Naive B cell (primary cell): ENCODE measurements around the gene SPACA4. TPM values are rescaled to one million over a fixed set of nuclear protein-coding genes. Genes with fewer than 3 reads are reported as not detected.
A peak's percentile ranks its signal among the peaks of the same experiment; 100 is the strongest.

ENCODE experiments used
- ATAC-seq, 2 donors: fragments of 150-1000 bp; cut with Tn5 transposase; 2 replicates each; pipeline ENCODE4 v1.10.0; 2021; ENCODE audit warnings: low read depth in 2 of 2, mild to moderate bottlenecking in 2 of 2, moderate library complexity in 2 of 2
- DNase-seq: peaks from one replicate; pipeline ENCODE4 v3.0.0; 2022
- H3K27ac Mint-ChIP-seq, 6 donors: one replicate each; pipeline ENCODE4 v1.8.0; 2020 to 2022; ENCODE audit warnings: mild to moderate bottlenecking in 6 of 6, mixed read lengths in 6 of 6, moderate library complexity in 5 of 6, inconsistent platforms in 2 of 6
- H3K27me3 Mint-ChIP-seq, 3 donors: one replicate each; pipeline ENCODE4 v1.8.0; 2021 to 2022; ENCODE audit warnings: mixed read lengths in 3 of 3, mild to moderate bottlenecking in 1 of 3
- H3K36me3 Mint-ChIP-seq, 2 donors: one replicate each; pipeline ENCODE4 v1.8.0; 2020 to 2022; ENCODE audit warnings: mixed read lengths in 2 of 2, inconsistent platforms in 1 of 2, mild to moderate bottlenecking in 1 of 2
- H3K4me1 Mint-ChIP-seq, 3 donors: one replicate each; pipeline ENCODE4 v1.8.0; 2020 to 2022; ENCODE audit warnings: mixed read lengths in 3 of 3, inconsistent platforms in 1 of 3, mild to moderate bottlenecking in 1 of 3, moderate library complexity in 1 of 3
- H3K4me3 Mint-ChIP-seq, 8 donors: one replicate each; pipeline ENCODE4 v1.8.0; 2020 to 2022; ENCODE audit warnings: mild to moderate bottlenecking in 8 of 8, mixed read lengths in 8 of 8, moderate library complexity in 8 of 8, inconsistent platforms in 2 of 8
- H3K9me3 Mint-ChIP-seq, 7 donors: one replicate each; pipeline ENCODE4 v1.8.0; 2020 to 2022; ENCODE audit warnings: mixed read lengths in 7 of 7, mild to moderate bottlenecking in 5 of 7, inconsistent platforms in 2 of 7, moderate library complexity in 1 of 7
- polyA plus RNA-seq, 6 donors: library from polyadenylated mRNA; unstranded; fragments of 300-500 nt; fragmentation: Illumina TruSeq; gene quantifications; one replicate each; pipeline ENCODE4 v1.2.3, GENCODE V29; 2021; ENCODE audit warnings: low read depth in 6 of 6

SPACA4 gene
- polyA plus RNA-seq, 6 donors from 2014 or later: not detected

GRCh38 chr19:48635966-48636858, 29.7 kb downstream of the SPACA4 start:
- no peaks in the 10 kb centered on the region for H3K27me3 Mint-ChIP-seq
- H3K4me3 Mint-ChIP-seq: peak overlapping the region; percentile 88 to 99 (median 98)
- no peak for ATAC-seq
- no peak for DNase-seq
- peaks cover 44 to 58% (median 56%) of the 10 kb centered on the region in 3 donors for H3K4me1 Mint-ChIP-seq
- peaks cover 0 to 7% (median 0%) of the 10 kb centered on the region in 7 donors for H3K9me3 Mint-ChIP-seq
- peak overlapping the region; percentile 88 to 98 (median 96) for H3K27ac Mint-ChIP-seq
- peaks cover 0 to 18% of the 10 kb centered on the region in 2 donors for H3K36me3 Mint-ChIP-seq

- Mint-ChIP-seq H3K9me3 (peaks cover 0 to 7% (median 0%) of the 10 kb centered on the region in 7 donors), H3K4me3 (peak within 1 kb of the TSS; percentile 88 to 99 (median 98)), H3K27me3 (no peaks in the 10 kb centered on the region), H3K4me1 (peaks cover 50 to 60% (median 57%) of the 10 kb centered on the region in 3 donors), H3K27ac (peak within 1 kb of the TSS; percentile 92 to 100 (median 99)), H3K36me3 (peaks cover 0 to 18% of the 10 kb centered on the region in 2 donors)
- DNase-seq: no peak
- ATAC-seq: no peak
Observed at GRCh38 chr19:48636859-48637448, 30.4 kb downstream of the SPACA4 start, which contains the start of gene DBP. TSS of gene DBP (minus strand) at chr19:48637379. CDS start at chr19:48636994, 385 bp downstream.

- H3K27ac Mint-ChIP-seq: peak overlapping the region; percentile 92 to 100 (median 99)
- peak overlapping the region; percentile 88 to 99 (median 98) for H3K4me3 Mint-ChIP-seq
- H3K4me1 Mint-ChIP-seq: peaks cover 52 to 64% (median 55%) of the 10 kb centered on the region in 3 donors
- ATAC-seq: peak; percentile 70 to 75
- DNase-seq: peak; percentile 100
- no peaks in the 10 kb centered on the region for H3K27me3 Mint-ChIP-seq
- H3K36me3 Mint-ChIP-seq: peaks cover 0 to 18% of the 10 kb centered on the region in 2 donors
- peaks cover 0 to 7% (median 0%) of the 10 kb centered on the region in 7 donors for H3K9me3 Mint-ChIP-seq
Observed at GRCh38 chr19:48637449-48637947, 31.0 kb downstream of the SPACA4 start.

DNA sequence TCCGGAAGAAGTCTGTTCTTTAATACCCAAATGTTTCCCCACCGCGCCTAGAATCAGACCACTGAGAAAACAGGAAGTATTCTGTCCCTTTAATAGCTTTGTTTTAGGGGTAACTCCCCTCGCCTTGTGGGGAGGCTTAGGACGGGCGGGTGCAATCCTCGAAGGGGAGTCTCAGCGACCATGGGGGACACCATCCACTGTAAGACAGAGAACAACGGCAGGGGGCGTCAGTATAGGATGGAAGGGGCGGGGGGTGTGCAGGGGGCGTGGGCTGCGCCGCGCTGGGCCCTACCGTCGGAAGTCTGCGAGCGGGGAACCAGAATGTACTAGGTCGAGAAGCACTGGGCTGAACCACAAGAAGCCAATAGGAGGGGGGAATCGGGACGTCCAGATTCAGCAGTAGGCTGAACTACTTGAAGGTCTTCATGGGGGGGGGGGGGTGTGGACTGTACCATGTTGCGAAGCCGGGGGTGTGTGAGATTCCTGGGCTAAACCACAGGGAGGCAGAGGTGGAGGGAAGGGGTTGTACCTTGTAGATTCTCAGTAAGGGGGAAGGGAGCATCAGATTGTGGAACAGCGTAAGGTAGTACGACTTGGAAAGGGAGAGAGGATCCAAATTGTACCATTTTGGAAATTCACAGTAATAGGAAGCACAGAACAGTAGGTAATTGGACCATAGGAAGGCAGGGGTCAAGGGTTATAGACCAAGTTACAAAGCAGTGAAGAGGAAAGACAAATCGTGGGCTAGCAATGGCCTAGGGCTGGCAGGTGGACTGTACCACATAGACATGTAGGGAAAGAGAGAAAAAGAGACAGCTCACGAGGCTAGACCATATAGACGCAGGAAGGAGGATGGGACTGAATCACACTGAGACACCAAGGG, 31.6 kb downstream of the SPACA4 start:
- no peak for DNase-seq
- peaks cover 0 to 18% of the 10 kb centered on the region in 2 donors for H3K36me3 Mint-ChIP-seq
- ATAC-seq: peak; percentile 29 to 57
- H3K4me3 Mint-ChIP-seq: peak overlapping the region; percentile 88 to 99 (median 98)
- no peaks in the 10 kb centered on the region for H3K27me3 Mint-ChIP-seq
- peaks cover 53 to 68% (median 59%) of the 10 kb centered on the region in 3 donors for H3K4me1 Mint-ChIP-seq
- peaks cover 0 to 7% (median 0%) of the 10 kb centered on the region in 7 donors for H3K9me3 Mint-ChIP-seq
- H3K27ac Mint-ChIP-seq: peak overlapping the region; percentile 92 to 100 (median 99)

DNA sequence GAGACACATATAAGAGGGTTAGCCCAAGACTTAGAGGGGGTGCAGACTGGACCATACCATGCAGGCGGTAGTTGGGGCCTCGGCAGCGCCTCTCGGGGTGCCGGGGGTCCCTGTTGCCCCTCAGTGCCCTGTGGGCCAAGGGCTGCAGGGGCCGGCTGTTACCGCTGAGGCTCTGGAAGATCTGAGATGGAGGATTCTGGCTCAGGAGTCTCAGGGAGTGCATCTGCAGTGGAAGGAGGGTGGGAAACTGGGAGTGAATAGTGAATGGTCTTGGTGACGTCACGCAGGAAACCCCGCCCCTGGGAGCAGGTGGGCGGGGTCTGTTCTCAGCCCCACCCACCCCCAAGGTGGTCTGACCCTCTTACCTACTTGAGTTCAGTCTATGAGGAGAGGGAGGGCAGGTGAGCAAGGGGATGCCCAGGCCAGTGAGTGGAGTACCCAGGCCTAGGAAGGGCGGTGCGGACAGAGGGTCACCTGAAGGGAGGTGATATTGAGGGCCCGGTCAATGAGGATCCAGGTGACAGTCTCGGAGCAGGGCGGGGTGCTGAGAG, 32.4 kb downstream of the SPACA4 start:
- Mint-ChIP-seq H3K4me1 (peaks cover 46 to 63% (median 56%) of the 10 kb centered on the region in 3 donors), H3K36me3 (peaks cover 0 to 18% of the 10 kb centered on the region in 2 donors), H3K27ac (peak overlapping the region in 5 of 6 donors; percentile 92 to 100 (median 99)), H3K9me3 (peaks cover 0 to 7% (median 0%) of the 10 kb centered on the region in 7 donors), H3K4me3 (peak overlapping the region; percentile 88 to 99 (median 98)), H3K27me3 (no peaks in the 10 kb centered on the region)
- ATAC-seq (no peak), DNase-seq (no peak)

DNA sequence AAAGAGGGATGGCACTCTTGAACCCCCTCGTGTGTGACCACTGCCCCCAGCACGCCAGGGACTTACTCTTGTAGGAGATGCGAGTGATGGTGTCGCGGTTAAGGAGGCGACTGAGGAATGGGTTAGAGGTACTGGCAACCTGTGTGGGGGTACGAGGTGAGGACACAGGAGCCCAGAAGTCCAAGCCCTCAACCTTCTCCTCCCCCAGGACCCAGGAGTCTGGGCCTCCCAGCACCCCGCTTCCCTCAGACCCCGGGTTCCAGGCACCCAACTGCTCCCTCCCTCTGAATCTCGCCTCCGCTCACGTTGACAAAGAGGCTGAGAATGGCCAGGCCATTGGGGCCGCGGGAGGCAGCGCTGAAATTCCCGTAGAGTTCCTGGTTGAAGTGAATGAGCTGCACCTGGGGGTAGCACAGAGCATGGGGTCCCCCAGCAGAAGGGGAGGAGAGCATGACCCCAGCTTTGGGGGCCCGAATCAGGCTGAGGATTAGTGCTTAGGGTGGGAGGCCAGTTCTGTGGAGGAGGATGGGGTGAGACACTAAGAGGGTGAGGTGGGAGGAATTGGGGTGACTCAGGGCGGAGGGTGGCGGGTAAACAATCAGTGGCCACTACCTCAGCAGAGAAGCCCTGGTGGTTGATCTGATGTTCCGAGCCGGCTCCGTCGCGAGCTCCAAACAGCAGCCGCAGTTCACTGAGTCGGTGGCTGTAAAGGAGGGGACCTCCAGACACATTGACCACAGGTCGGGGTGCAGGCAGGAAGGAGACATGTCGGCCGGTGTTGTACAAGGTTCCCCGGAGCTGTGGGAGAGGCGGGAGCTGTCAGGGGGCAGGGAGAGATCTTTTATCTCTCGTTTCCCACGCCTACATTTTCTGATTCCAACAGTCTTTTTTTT, 33.2 kb downstream of the SPACA4 start:
- Mint-ChIP-seq H3K36me3 (peaks cover 0 to 18% of the 10 kb centered on the region in 2 donors), H3K9me3 (peaks cover 0 to 7% (median 0%) of the 10 kb centered on the region in 7 donors), H3K27me3 (no peaks in the 10 kb centered on the region), H3K4me1 (peaks cover 45 to 62% (median 53%) of the 10 kb centered on the region in 3 donors), H3K27ac (peak overlapping the region in 5 of 6 donors; percentile 52 to 93 (median 85)), H3K4me3 (peak overlapping the region; percentile 60 to 99 (median 93))
- no peak for DNase-seq
- no peak for ATAC-seq

GRCh38 chr19:48641850-48642249, 35.3 kb downstream of the SPACA4 start:
- peak overlapping the region in 2 of 8 donors; percentile 17 to 49 for H3K4me3 Mint-ChIP-seq
- peaks cover 48 to 64% (median 60%) of the 10 kb centered on the region in 3 donors for H3K4me1 Mint-ChIP-seq
- ATAC-seq: no peak
- H3K9me3 Mint-ChIP-seq: peaks cover 0 to 7% (median 0%) of the 10 kb centered on the region in 7 donors
- H3K27ac Mint-ChIP-seq: peak overlapping the region in 2 of 6 donors; percentile 26 to 68
- H3K27me3 Mint-ChIP-seq: no peaks in the 10 kb centered on the region
- DNase-seq: no peak
- peaks cover 0 to 10% of the 10 kb centered on the region in 2 donors for H3K36me3 Mint-ChIP-seq

GRCh38 chr19:48642862-48643261, 36.3 kb downstream of the SPACA4 start:
- no peaks in the 10 kb centered on the region for H3K27me3 Mint-ChIP-seq
- peak overlapping the region in 3 of 8 donors; percentile 31 to 60 (median 57) for H3K4me3 Mint-ChIP-seq
- peaks cover 0 to 10% of the 10 kb centered on the region in 2 donors for H3K36me3 Mint-ChIP-seq
- peaks cover 0 to 7% (median 0%) of the 10 kb centered on the region in 7 donors for H3K9me3 Mint-ChIP-seq
- H3K27ac Mint-ChIP-seq: peak overlapping the region in 1 of 6 donors; percentile 24
- ATAC-seq (no peak), DNase-seq (no peak)
- peaks cover 58 to 74% (median 67%) of the 10 kb centered on the region in 3 donors for H3K4me1 Mint-ChIP-seq

DNA sequence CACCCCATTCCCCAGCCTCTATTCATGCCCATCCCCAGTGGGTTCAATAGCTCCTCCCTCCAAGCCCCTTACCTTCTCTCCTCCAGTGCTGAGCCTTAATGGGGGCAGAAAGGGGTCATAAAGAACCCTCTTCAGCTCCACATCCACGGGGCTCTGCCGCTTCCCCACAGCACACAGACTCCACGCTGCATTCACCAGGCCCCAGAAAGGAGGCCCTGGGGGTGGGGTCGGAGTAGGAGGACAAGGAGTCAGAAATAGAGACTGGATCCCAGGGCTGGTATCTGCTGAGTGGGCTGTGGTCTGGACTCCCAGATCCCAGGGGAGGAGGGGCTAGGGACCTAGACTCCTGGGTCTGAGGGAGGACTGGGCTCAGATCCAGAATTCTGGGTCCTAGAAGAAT, 37.8 kb downstream of the SPACA4 start:
- H3K4me3 Mint-ChIP-seq: peak overlapping the region in 6 of 8 donors; percentile 91 to 97 (median 96)
- ATAC-seq (no peak), DNase-seq (no peak)
- H3K27ac Mint-ChIP-seq: peak overlapping the region in 2 of 6 donors; percentile 70 to 89
- no peaks in the 10 kb centered on the region for H3K27me3 Mint-ChIP-seq
- H3K4me1 Mint-ChIP-seq: peaks cover 59 to 71% (median 61%) of the 10 kb centered on the region in 3 donors
- H3K9me3 Mint-ChIP-seq: no peaks in the 10 kb centered on the region
- H3K36me3 Mint-ChIP-seq: no peaks in the 10 kb centered on the region

DNA sequence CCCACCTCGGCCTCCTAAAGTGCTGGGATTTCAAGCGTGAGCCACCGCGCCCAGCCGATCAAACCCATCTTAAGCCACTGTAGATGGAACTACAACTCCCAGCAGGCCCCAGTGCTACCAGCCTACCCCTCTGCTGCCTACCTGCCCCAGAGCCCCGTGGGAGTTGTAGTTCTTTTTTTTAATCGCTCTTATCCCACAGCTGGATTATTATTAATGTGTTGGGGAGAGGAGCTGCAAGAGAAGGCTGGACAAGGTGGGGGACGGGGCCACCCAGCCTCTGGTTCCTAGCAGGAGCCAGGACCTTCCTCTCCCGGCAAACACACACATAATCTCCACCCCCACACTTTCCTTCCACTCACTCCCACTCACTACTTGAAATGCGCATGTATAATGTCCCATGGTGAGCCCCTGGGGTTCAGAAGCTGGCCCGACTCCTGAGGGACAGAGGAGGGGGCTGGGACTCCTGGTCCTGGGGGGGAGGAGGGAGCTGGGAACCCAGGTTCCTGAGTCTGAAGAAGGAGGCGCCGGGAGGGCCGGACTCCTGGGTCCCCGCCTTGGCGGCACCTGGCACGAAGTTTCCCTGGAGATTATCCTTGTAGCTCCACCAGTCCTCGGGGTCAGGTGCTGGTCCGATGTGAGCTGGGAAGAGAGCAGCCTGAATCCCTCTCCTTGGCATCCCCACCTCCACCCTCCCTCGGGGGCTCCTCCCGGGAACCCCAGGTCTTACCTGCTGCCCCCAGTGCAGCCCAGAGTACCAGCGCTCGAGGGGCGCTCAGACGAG, 38.5 kb downstream of the SPACA4 start:
- peak; percentile 74 for DNase-seq
- Mint-ChIP-seq H3K9me3 (no peaks in the 10 kb centered on the region), H3K4me1 (peaks cover 57 to 69% (median 63%) of the 10 kb centered on the region in 3 donors), H3K27me3 (no peaks in the 10 kb centered on the region), H3K4me3 (peak overlapping the region; percentile 91 to 98 (median 96)), H3K36me3 (no peaks in the 10 kb centered on the region), H3K27ac (peak overlapping the region; percentile 10 to 97 (median 90))
- peak; percentile 48 to 57 for ATAC-seq

DNA sequence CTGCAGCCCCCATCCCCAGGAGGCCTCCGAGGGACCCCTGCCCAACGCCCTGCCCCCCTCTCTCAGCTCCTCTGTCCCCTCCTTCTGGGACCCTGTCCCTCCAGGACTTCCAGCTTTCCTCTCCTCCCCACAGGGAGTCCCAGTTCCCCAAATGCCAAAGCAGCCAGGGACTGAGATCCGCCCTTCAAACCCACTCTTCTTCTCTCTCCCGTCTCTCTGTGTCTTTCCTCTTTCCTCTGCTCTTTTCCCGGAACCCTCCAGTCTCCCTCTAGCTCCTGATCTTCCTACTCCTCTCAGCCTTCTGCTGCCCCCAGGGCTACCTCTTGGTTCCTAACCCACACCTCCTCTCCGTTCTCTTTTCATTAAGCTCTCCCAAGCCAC, 39.1 kb downstream of the SPACA4 start:
- ATAC-seq: no peak
- Mint-ChIP-seq H3K36me3 (no peaks in the 10 kb centered on the region), H3K27me3 (no peaks in the 10 kb centered on the region), H3K4me3 (peak overlapping the region; percentile 91 to 98 (median 96)), H3K4me1 (peaks cover 56 to 67% (median 65%) of the 10 kb centered on the region in 3 donors), H3K27ac (peak overlapping the region; percentile 81 to 98 (median 94)), H3K9me3 (no peaks in the 10 kb centered on the region)
- no peak for DNase-seq
